Measurements from ENCODE around the gene DIP2B.
A peak's percentile ranks its signal among the peaks of the same experiment; 100 is the strongest.

The DIP2B gene

DNA sequence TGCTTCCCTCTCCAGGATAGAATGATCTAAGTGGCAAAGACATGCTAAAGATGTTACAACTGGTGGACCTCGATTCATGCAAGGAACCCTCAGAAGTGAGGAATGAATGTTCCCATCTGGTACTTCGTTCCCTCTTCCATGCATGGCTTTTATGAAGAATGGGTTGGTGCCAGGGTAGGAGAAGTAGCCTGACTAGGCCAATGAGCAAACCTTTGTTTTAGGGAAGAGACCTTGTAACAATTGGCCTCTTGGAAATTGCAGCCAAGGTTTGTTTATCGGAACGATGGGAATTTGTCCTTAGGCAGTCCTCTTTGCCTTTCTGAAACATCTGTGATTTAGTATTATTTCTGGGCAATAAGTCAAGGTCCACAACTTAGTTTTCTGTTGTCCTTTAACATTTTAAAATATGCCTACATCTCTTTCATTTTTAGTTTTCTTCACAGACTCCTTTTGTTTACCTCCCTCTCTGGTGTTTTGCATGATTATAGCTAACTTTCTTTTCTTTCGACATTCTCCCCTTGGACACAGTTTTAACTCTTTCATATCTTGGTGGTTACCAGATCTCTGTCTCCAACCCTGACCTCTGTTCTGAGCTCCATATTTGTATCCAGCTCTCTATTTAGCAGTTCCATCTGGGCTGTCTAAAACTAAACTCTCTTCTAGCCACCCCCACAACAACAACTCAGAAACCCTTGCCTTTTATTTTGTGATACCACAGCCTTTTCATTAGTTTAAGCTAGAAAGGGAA is 70.0 kb downstream of the DIP2B start:
- no peak for DNase-seq (ENCODE audit: low read depth in 2 of 2)

DNA sequence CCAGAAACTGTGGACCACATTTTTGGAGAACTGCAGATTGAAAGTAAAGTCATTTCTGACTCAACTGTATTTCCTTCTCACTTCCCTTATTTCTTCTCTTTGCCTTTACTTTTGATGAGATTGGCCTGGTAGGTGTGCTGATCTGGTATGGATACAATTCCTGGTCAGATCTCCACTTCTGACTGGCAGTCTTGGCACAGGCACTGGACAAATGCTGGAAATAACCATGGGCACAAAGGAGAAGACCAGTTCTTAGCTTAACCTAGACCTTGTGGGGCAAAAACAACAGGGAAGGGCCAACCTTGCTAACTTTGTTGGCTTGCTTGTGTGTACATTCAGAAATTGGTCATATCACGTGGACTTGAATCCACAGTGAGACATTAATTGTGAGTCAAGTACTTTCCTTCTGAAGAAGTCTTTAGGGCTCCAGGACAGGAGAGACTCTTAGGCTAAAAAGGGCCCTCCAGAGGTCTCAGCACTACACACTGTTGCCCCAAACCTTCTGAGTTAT is 75.0 kb downstream of the DIP2B start:
- no peak for DNase-seq (ENCODE audit: low read depth in 2 of 2)

DNA sequence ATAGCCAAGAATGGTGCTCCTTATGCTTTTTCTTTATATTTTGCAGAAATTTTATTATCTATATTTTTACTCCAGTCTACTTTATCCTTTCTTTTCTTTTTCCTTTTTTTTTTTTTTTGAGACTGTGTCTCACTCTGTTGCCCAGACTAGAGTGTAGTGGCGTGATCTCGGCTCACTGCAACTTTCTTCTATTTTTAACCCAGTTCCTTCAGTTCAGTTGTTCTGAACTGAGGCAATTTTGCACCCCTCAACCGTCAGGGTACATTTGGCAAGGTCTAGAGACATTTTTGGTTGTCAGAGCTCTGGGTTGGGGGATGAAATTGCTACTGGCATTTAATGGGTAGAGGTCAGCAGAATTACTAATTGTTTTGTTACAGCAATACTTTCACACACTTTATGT is 75.7 kb downstream of the DIP2B start:
- DNase-seq (ENCODE audit: low read depth in 2 of 2) = no peak

DNA sequence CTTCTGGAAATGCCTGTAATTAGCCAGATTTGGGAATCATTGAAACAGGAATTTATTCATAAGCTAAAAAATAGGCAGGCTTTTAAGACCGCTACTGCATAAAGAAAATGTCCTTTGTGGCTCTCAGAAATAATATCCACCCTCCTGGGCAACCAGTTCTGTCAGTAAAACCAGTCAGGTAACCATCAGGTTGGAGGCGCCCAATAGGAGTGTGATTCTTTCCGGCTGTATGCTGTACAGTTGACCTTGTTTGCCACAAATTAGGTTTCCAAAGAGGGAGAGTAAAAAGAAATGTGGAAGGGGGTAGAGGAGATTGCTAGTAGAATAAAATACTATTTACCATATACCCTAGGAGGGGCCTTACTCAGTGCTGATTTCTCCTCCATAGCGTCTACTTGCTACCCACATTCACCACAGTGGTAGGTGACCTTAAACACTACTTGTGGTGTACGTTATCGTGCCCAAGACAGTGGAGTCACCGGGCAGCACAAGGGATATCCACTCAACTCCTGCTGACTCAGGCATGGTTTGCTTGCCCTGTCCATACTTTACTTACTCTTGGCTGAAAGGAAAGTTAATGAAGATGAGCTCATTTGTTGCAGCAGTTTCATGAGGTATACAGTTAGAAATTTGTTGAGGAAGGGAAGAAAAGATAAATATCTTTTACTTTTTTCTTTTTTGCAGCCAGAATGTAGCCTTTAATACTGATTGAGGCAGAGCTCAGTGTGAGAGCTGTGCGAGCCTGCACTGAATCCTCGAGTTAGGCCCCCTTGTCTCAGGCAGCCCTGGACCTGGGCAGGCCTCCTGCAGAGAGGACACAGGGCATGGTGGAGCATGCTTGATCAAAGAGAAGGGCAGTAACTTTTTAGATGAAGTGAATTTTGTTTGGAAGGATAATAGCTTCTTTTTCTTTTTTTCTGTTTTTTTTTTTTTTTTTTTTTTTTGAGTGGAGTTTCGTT is 76.7 kb downstream of the DIP2B start:
- DNase-seq (ENCODE audit: low read depth in 2 of 2) = no peak

DNA sequence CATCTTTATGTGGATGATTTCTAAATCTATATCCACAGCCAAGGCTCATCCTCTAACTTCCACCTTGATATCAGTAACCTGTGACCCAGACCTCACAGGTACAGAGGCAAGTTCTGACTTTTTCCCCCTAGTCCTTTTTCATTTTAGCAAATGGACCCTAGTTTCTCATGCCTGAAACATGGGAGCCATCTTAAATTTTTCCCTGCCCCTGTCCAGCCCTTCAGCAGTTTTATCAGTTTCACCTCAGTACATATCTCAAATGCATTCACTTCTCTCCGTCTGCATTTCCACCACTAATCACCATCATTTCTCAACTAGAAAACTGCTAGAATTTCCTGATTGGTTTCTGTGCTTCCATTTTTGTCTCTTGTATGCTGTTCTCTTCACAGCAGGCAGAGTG is 79.3 kb downstream of the DIP2B start:
- DNase-seq (ENCODE audit: low read depth in 2 of 2) = no peak

DNA sequence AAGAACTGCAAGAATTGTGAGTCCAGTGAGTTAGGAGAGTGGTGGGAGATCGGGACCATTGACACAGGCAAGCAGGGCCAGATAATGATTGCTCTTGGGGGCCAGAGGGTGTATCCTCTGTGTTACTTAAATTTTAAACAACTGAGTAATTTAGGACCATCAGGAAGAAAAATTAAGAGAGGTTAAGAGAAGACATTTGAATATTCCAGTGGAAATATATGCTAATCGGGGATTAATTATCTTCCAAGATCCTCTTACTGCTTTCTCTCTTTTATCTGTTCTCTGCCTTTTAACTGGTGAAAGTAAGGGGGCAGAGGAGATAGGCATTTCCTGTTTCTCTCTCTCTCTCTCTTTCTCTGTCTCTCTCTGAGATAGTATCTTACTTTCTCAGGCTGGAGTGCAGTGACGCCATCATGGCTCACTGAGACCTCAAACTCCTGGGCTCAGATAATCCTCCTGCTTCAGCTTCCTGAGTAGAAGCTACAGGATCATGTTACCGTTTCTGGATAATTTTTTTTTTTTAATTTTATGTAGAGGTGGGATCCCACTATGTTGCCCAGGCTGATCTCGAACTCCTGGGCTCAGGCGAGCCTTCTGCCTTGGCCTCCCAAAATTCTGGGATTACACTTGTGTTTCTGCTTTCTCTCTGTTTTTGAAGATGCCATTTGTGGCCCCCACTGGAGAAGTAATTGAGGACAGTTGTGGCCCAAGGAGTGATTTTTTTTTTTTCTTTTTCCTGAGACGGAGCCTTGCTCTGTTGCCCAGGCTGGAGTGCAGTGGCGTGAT is 85.1 kb downstream of the DIP2B start:
- no peak for DNase-seq (ENCODE audit: low read depth in 2 of 2)

DNA sequence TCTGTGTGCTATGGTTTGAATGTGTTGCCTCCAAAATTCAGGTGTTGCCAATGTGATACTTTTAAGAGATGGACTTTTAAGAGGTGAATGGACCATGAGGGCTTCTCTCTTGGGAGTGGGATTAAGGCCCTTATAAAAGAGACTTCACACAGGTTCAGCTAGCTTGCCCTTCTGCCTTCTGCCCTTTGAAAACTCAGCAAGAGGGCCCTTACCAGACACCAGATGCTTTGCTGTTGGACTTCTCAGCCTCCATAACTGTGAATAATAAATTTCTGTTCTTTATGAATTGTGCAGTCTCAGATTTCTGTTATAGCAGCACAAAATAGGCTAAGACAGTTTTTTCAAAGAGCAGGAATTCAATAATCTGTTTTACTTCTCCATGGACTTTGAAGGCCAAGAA is 86.1 kb downstream of the DIP2B start:
- no peak for DNase-seq (ENCODE audit: low read depth in 2 of 2)

DNA sequence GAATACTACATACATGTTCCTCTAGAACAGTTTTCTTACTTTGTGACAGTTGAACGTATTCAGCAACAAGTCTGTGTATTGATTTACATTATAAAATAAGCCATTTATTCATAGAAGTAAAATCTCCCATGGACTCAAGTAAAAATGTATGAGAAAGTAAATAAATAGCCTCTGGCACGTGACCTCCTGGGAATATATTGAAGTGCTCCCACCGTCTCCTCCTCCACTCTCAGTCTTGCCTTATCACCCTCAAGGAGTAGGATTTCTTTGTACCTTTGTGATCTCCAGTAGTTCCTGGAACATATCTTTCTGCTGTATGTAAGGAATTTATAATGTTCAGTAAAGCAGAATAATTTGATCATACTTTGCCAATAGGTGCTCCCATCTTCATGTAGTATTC is 90.9 kb downstream of the DIP2B start:
- no peak for DNase-seq (ENCODE audit: low read depth in 2 of 2)

DNA sequence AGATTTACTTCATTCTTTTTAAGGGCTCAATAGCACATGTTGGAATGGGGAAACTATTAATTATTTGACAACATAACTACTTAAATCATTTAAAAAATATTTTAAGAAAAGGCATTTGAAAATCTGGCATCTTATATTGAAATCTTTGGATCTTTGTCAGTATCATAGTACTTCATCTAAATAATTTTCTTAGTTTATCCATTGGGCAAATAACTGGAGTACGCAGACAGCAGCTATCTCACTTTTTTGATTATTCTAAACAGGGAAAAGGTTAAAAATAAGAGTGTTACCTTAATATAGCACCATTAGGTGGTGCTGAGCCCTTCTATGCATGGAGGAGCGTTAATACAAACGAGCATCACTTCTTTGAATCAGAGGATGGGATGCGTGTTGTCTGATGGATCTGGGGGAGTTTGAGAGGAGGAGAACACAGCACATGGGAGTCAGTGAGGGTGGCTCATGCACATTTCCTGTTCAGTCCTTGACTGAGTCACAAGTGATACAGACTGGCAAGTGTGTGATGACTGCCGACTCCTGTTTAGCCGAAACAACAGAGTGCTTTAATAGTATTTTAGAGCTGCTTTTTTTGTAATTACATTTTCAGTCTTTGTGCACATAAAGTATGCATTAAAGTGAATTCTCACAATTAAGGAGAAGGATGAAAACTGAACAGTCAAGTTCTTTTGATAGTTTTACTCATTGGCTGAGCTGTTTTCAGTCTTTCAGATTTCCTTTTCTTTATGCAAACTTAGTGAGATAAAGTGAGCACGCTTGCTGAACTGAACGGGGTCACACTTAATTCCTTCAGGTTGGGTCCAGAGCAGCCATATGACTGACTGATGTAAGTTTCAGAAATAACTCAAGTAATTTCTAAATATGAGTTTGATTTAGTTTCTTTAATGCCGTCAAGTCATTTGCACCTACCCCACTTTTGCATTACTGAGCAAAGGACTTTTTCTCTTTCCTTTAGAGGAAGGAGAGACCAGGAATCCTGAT is 92.7 kb downstream of the DIP2B start:
- peak; percentile 11 to 43 for DNase-seq (ENCODE audit: low read depth in 2 of 2)

DNA sequence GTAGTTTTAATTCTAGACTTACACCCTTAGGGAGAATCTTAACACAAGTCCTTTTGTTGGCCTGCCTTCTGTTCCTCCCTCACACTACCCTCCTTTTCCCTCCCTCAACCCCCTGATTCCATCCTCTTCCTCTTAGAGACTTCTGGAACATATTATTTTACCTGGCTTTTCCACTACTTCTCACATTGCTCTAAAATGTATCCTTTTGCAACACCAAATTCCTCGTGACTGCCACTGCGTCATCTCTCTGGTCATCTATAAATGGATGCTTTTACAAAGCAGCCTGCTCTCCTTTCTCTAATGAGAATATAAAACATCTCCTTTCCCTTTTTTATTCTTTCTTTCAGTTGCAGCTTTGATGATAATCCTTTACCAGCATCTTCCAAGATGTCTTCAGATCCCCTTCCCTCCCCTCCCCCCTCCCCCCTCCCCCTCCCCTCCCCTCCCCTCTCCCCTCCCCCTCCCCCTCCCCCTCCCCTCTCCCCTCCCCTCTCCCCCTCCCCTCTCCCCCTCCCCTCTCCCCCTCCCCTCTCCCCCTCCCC is 93.6 kb downstream of the DIP2B start:
- no peak for DNase-seq (ENCODE audit: low read depth in 2 of 2)

DNA sequence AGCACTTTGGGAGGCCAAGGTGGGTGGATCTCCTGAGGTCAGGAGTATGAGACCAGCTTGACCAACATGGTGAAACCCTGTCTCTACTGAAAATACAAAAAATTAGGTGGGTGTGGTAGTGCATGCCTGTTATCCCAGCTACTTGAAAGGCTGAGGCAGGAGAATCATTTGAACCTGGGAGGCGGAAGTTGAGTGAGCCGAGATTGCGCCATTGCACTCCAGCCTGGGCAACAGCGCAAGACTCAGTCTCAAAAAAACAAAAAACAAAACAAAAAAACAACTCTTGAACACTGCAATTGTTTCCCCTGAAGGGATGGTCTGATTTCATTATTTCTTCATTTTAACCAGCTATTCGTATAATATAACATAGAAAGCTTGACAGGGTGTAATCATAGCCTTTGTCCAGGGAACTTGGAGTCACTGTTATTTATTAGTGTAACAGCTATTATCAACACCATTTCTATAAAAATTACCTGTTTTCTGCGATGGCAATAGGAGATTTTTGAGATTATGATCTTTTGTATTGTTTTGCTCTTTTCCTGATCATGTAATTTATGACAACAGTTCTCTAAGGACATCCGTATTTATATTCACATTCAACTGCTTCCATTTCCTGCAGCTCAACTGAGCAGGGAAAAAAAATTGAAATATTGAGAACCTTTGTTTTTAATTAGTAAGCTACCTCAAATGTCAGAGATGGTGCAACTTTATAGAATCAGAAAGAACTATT is 94.7 kb downstream of the DIP2B start:
- DNase-seq (ENCODE audit: low read depth in 2 of 2) = no peak

DNA sequence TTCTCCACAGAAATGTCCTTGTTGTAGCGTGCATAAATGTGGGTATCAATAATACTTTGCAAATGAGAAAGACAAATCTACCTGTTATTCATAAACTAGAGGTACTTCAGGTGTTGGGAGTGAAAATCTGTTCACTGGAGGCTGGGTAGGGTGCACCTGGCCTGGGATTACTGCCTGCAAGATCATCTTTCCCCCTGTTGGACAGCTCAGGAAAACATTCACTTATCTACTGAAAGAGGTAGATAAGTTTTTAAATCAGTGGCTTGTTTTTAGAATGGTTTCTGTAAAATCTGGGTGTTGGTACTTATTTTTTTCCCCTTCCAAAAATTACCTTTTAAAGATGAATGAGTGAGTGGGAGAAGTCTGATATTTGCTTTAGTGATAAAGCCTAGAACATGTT is 95.6 kb downstream of the DIP2B start:
- DNase-seq (ENCODE audit: low read depth in 2 of 2) = no peak

DNA sequence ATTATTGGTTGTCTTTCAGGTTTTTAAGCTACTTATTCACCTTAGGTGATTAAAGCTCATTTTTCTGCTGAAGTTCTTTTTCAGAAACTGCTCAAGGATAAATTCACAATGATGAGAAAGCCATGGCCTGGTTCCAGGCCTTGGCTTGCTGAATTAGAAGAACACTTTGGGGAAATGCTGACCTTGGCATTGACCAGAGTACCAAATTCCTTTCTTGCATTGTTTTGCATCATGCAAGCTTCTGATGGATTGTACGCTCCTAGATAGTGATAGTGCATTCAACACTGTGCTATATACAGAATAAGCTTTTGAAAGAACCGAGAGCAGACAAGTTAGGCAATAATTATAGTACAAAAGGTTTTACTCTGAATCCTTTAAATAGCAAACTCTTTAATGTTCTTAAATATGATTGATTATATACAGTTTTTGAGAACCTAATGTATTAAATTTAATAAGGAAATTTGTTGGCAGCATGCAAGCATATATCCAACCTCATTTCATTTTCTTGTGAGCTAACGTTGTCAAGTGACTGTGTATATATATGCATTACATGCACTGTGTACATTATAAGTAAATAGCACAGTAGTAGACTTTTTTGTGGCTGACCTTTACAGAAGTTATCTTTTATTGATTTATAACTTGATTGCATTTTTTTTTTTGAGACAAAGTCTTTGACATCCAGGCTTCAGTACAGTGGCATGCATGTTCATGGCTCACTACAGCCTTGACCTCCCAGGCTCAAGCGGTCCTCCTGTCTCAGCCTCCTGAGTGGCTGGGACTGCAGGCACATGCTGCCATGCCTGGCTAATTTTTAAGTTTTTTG is 99.2 kb downstream of the DIP2B start:
- no peak for DNase-seq (ENCODE audit: low read depth in 2 of 2)

DNA sequence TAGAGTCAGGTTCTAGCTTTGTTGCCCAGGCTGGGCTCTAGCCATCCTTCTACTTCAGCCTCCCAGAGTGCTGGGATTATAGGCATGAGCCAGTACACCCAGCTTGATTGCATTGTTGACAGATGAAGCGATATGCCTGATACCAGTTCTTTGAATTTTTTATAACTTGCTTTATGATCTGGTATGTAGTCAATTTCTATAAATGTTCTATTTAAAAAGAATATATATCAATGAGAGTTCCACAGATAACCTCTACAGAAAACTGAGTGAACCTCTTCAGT is 99.8 kb downstream of the DIP2B start:
- DNase-seq (ENCODE audit: low read depth in 2 of 2) = no peak

DNA sequence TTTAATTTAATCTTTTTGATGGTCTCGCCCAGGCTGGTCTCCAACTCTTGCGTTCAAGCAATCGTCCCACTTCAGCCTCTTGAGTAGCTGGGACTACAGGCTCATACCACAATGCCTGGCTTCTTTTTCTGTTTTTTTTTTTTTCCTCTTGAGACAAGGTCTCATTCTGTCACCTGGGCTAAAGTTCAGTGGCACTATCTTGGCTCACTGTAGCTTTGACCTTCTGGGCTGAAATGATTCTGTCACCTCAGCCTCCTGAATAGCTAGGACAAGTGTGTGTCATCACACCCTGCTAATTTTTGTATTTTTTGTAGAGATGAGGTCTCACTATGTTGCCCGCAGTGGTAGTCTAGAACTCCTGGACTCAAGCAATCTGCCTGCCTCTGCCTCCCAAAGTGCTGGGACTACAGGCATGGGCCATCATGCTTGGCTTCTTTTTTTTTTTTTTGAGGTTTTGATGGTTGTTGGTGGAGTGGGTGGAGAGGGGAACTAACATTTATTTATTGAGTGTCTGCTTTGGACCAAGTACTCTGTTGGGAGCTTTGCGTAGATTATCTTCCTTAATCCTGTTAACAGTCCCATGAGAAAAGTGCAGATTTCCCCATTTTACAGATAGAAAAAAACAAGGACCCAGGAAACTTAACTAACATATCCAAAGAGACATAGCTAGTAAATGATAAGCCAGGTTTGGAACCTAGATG is 102.0 kb downstream of the DIP2B start:
- DNase-seq (ENCODE audit: low read depth in 2 of 2) = no peak

DNA sequence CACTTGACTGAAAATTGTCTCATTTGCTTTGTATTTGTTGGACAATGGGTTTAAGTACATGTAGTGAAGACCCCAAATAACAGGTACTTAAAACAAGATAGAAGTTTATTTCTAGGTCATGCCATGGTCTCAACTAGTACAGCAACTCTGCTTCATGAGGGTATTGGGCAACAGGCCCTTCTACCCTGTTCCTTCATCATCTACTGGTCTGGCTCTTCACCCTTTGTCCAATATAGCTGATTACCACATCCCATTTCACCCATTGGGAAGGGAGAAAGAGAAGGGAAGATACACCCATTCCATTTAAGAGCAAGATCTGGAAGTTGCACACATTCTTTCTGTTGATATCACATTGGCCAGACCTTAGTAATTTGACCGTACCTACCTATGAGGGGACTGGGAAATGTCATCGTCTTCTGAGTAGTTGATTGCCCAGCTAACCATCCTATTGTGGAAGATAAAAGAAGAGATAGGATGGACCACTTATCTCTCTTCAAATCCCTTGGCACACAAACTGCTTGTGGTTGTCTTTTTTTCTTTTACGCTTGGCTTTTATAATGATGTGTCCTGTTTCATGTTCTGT is 104.6 kb downstream of the DIP2B start:
- no peak for DNase-seq (ENCODE audit: low read depth in 2 of 2)

DNA sequence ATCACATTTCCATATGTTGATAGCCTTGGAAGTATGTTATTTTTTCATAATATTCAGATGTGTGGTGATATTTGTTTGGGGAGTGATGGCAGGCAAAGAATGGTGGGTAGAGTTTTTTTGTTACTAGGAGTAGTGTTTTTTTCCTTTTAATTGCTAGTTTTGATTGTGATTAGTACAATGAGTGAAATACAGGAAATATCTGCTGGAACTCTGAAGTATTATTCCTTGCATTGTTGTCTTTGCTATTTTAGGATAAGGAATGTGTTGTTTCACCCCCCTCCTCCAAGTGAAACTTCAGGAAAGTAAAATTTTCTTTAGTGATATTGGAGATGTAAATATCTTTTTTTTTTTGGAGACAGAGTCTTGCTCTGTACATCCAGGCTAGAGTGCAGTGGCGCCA is 105.4 kb downstream of the DIP2B start:
- no peak for DNase-seq (ENCODE audit: low read depth in 2 of 2)

Measured in stimulated activated CD4-positive, alpha-beta T cell treated with anti-CD3 and anti-CD28 coated beads, Interleukin-1b, Interleukin-23, amount 100 ng/mL, for 4 hours (primary cell).